ENCODE data around the gene KY.

- no peak for TF ChIP-seq CTCF (IDR thresholded peaks at IDR 0.05 in 4 of 5, conservative IDR thresholded peaks at IDR 0.05 in 1 of 5)
- no peak for TF ChIP-seq POLR2A (IDR thresholded peaks at IDR 0.05)
Measured at GRCh38 chr3:134590766-134591165, 60.1 kb downstream of the KY start.

Data from gastrocnemius medialis (tissue), 4 donors.